Measurements from ENCODE around the gene GNGT2. TPM values are rescaled to one million over a fixed set of nuclear protein-coding genes. Genes with fewer than 3 reads are reported as not detected.

GNGT2 gene
- total RNA-seq, 1 donor from 2014 or later, result not detected

- Histone ChIP-seq H3K4me1 (peaks cover 7% of the 10 kb centered on the region), H3K27me3 (peaks cover 88% of the 10 kb centered on the region), H3K9ac (no peak overlapping the region), H3F3A (ENCODE audit: low read depth) (peaks cover 7% of the 10 kb centered on the region), H3K4me2 (peak overlapping the region; percentile 80), H2AFZ (replicated peaks) (peak overlapping the region; percentile 88), H3K27ac (no peak overlapping the region), H3K4me3 (peak overlapping the region; percentile 39), H3K79me2 (ENCODE audit: low read depth) (no peaks in the 10 kb centered on the region), H4K20me1 (ENCODE audit: low read depth) (peaks cover 9% of the 10 kb centered on the region), H3K36me3 (no peaks in the 10 kb centered on the region), H3K9me3 (ENCODE audit: low read depth) (no peaks in the 10 kb centered on the region)
- H3K27me3 Mint-ChIP-seq (ENCODE audit: insufficient read depth, low read depth), result peaks cover 62% of the 10 kb centered on the region
- peaks cover 16% of the 10 kb centered on the region for H3K4me1 Mint-ChIP-seq
- peak overlapping the region; percentile 64 for H3K4me3 Mint-ChIP-seq
- no peaks in the 10 kb centered on the region for H3K36me3 Mint-ChIP-seq
- no peak for DNase-seq (ENCODE audit: low spot score)
- TF ChIP-seq EZH2phosphoT487 (IDR thresholded peaks at IDR 0.05), result no peak
- TF ChIP-seq EZH2 (IDR thresholded peaks at IDR 0.05), result no peak
- TF ChIP-seq CTCF (IDR thresholded peaks at IDR 0.05), result no peak
- no peaks in the 10 kb centered on the region for H3K9me3 Mint-ChIP-seq
- no peak overlapping the region for H3K27ac Mint-ChIP-seq
Observed at GRCh38 chr17:49224997-49225337, 14.6 kb upstream of the GNGT2 start.

- Histone ChIP-seq H3F3A (ENCODE audit: low read depth) (peaks cover 7% of the 10 kb centered on the region), H3K27ac (no peak overlapping the region), H3K27me3 (peaks cover 82% of the 10 kb centered on the region), H3K36me3 (no peaks in the 10 kb centered on the region), H3K9me3 (ENCODE audit: low read depth) (no peaks in the 10 kb centered on the region), H3K4me3 (peak overlapping the region; percentile 39), H3K79me2 (ENCODE audit: low read depth) (no peaks in the 10 kb centered on the region), H4K20me1 (ENCODE audit: low read depth) (peaks cover 9% of the 10 kb centered on the region), H3K4me1 (peaks cover 7% of the 10 kb centered on the region), H3K4me2 (peak overlapping the region; percentile 80), H3K9ac (no peak overlapping the region), H2AFZ (replicated peaks) (peak overlapping the region; percentile 88)
- H3K27ac Mint-ChIP-seq, result no peak overlapping the region
- no peaks in the 10 kb centered on the region for H3K9me3 Mint-ChIP-seq
- no peaks in the 10 kb centered on the region for H3K36me3 Mint-ChIP-seq
- peaks cover 59% of the 10 kb centered on the region for H3K27me3 Mint-ChIP-seq (ENCODE audit: insufficient read depth, low read depth)
- DNase-seq (ENCODE audit: low spot score), result peak; percentile 53
- peak overlapping the region; percentile 64 for H3K4me3 Mint-ChIP-seq
- peaks cover 13% of the 10 kb centered on the region for H3K4me1 Mint-ChIP-seq
- TF ChIP-seq EZH2phosphoT487 (IDR thresholded peaks at IDR 0.05) (peak; percentile 97), CTCF (IDR thresholded peaks at IDR 0.05) (no peak), EZH2 (IDR thresholded peaks at IDR 0.05) (peak; percentile 98)
Observed at GRCh38 chr17:49224198-49224996, 14.0 kb upstream of the GNGT2 start.

GRCh38 chr17:49223517-49224197 is 13.3 kb upstream of the GNGT2 start:
- Histone ChIP-seq H3K27ac (no peak overlapping the region), H3K4me1 (peaks cover 7% of the 10 kb centered on the region), H3F3A (ENCODE audit: low read depth) (peaks cover 7% of the 10 kb centered on the region), H3K4me3 (peak overlapping the region; percentile 39), H3K79me2 (ENCODE audit: low read depth) (no peaks in the 10 kb centered on the region), H3K27me3 (peaks cover 75% of the 10 kb centered on the region), H4K20me1 (ENCODE audit: low read depth) (peaks cover 9% of the 10 kb centered on the region), H3K36me3 (no peaks in the 10 kb centered on the region), H2AFZ (replicated peaks) (peak overlapping the region; percentile 88), H3K9me3 (ENCODE audit: low read depth) (no peaks in the 10 kb centered on the region), H3K9ac (no peak overlapping the region), H3K4me2 (peak overlapping the region; percentile 80)
- peak; percentile 77 for DNase-seq (ENCODE audit: low spot score)
- Mint-ChIP-seq H3K9me3 (no peaks in the 10 kb centered on the region), H3K4me1 (peaks cover 7% of the 10 kb centered on the region), H3K27ac (no peak overlapping the region), H3K27me3 (ENCODE audit: insufficient read depth, low read depth) (peaks cover 52% of the 10 kb centered on the region), H3K4me3 (peak overlapping the region; percentile 80), H3K36me3 (no peaks in the 10 kb centered on the region)
- TF ChIP-seq EZH2phosphoT487 (IDR thresholded peaks at IDR 0.05) (no peak), CTCF (IDR thresholded peaks at IDR 0.05) (peak; percentile 91)

Data from neural progenitor cell (in vitro differentiated cells).